SK-N-SH treated with all-trans-retinoic acid at 6 μM for 48 hours (cell line): ENCODE data around the gene COL12A1.

Experiments
- ATAC-seq: fragments of 200-7000 bp; cut with Tn5 transposase; 3 replicates; pipeline ENCODE4 v1.9.1; 2020; ENCODE audit warnings: mild to moderate bottlenecking, moderate library complexity
- ARNTL ChIP-seq: fragments of 450-650 bp; formaldehyde crosslinking; IDR thresholded peaks from 2 replicates; pipeline ENCODE4 v1.5.0; 2020; ENCODE audit warnings: low read depth, mild to moderate bottlenecking, moderate library complexity, borderline replicate concordance
- BACH2 ChIP-seq: fragments of 250-450 bp; sonication (Bioruptor Pico); IDR thresholded peaks from 2 replicates; pipeline ENCODE4 v1.9.0; 2021; ENCODE audit warnings: mild to moderate bottlenecking, borderline replicate concordance
- CSDC2 ChIP-seq: fragments of 250-450 bp; sonication (Bioruptor Pico); IDR thresholded peaks from 2 replicates; pipeline ENCODE4 v1.5.0; 2020; ENCODE audit warnings: mild to moderate bottlenecking, moderate library complexity
- CSRNP3 ChIP-seq: fragments of 250-450 bp; sonication (Bioruptor Pico); IDR thresholded peaks from 2 replicates; pipeline ENCODE4 v1.5.1; 2021; ENCODE audit warnings: mild to moderate bottlenecking, moderate library complexity
- ESRRG ChIP-seq: fragments of 250-450 bp; sonication (Bioruptor Pico); IDR thresholded peaks from 2 replicates; pipeline ENCODE4 v1.6.1; 2021; ENCODE audit warnings: mild to moderate bottlenecking
- GLIS3 ChIP-seq: fragments of 250-450 bp; sonication (Bioruptor Pico); IDR thresholded peaks from 2 replicates; pipeline ENCODE4 v1.5.0; 2020; ENCODE audit warnings: mild to moderate bottlenecking, moderate library complexity
- ISL1 ChIP-seq: fragments of 250-450 bp; sonication (Bioruptor Pico); IDR thresholded peaks from 2 replicates; pipeline ENCODE4 v2.1.2; 2022; ENCODE audit warnings: mild to moderate bottlenecking, moderate library complexity
- OSR1 ChIP-seq: fragments of 250-450 bp; sonication (Bioruptor Pico); IDR thresholded peaks from 2 replicates; pipeline ENCODE4 v1.8.0; 2022; ENCODE audit warnings: moderate library complexity, mild to moderate bottlenecking, inconsistent platforms
- PPARA ChIP-seq: fragments of 250-450 bp; sonication (Bioruptor Pico); IDR thresholded peaks from 2 replicates; pipeline ENCODE4 v1.5.0; 2020; ENCODE audit warnings: mild to moderate bottlenecking, borderline replicate concordance
- RARB ChIP-seq: fragments of 250-450 bp; sonication (Bioruptor Pico); IDR thresholded peaks from 2 replicates; pipeline ENCODE4 v1.8.0; 2021; ENCODE audit warnings: mild to moderate bottlenecking, moderate library complexity
- SNAI2 ChIP-seq: fragments of 250-450 bp; sonication (Bioruptor Pico); IDR thresholded peaks from 2 replicates; pipeline ENCODE4 v1.5.0; 2020; ENCODE audit warnings: mild to moderate bottlenecking, moderate library complexity
- TCF4 ChIP-seq: fragments of 250-450 bp; sonication (Bioruptor Pico); IDR thresholded peaks from 2 replicates; pipeline ENCODE4 v1.8.0; 2021; ENCODE audit warnings: mild to moderate bottlenecking, moderate library complexity, borderline replicate concordance
- TOX ChIP-seq: fragments of 250-450 bp; sonication (Bioruptor Pico); IDR thresholded peaks from 2 replicates; pipeline ENCODE4 v1.8.0; 2021; ENCODE audit warnings: mild to moderate bottlenecking, moderate library complexity, borderline replicate concordance
- TSHZ2 ChIP-seq: fragments of 250-450 bp; sonication (Bioruptor Pico); IDR thresholded peaks from 2 replicates; pipeline ENCODE4 v1.5.0; 2020; ENCODE audit warnings: mild to moderate bottlenecking, moderate library complexity
- ZC3H10 ChIP-seq: fragments of 250-450 bp; sonication (Bioruptor Pico); IDR thresholded peaks from 2 replicates; pipeline ENCODE4 v1.5.1; 2021; ENCODE audit warnings: mild to moderate bottlenecking, moderate library complexity
- ZFP30 ChIP-seq: fragments of 450-650 bp; formaldehyde crosslinking; IDR thresholded peaks from 2 replicates; pipeline ENCODE4 v1.5.0; 2022; ENCODE audit warnings: mild to moderate bottlenecking, moderate library complexity
- ZNF565 ChIP-seq: fragments of 450-650 bp; formaldehyde crosslinking; conservative IDR thresholded peaks from 2 replicates; pipeline ENCODE4 v1.5.0; 2020; ENCODE audit warnings: low read depth, mild to moderate bottlenecking, moderate library complexity
- ZNF70 ChIP-seq: fragments of 450-650 bp; formaldehyde crosslinking; IDR thresholded peaks from 2 replicates; pipeline ENCODE4 v1.5.0; 2020; ENCODE audit warnings: mild to moderate bottlenecking, moderate library complexity
- ZNF8 ChIP-seq: fragments of 450-650 bp; formaldehyde crosslinking; IDR thresholded peaks from 2 replicates; pipeline ENCODE4 v1.5.0; 2020; ENCODE audit warnings: mild to moderate bottlenecking, moderate library complexity
- TF ChIP-seq, protein P1 (sequence below): fragments of 250-450 bp; sonication (Bioruptor Pico); IDR thresholded peaks from 2 replicates; pipeline ENCODE4 v1.8.0; 2020; ENCODE audit warnings: mild to moderate bottlenecking, moderate library complexity, borderline replicate concordance

COL12A1 gene

DNA sequence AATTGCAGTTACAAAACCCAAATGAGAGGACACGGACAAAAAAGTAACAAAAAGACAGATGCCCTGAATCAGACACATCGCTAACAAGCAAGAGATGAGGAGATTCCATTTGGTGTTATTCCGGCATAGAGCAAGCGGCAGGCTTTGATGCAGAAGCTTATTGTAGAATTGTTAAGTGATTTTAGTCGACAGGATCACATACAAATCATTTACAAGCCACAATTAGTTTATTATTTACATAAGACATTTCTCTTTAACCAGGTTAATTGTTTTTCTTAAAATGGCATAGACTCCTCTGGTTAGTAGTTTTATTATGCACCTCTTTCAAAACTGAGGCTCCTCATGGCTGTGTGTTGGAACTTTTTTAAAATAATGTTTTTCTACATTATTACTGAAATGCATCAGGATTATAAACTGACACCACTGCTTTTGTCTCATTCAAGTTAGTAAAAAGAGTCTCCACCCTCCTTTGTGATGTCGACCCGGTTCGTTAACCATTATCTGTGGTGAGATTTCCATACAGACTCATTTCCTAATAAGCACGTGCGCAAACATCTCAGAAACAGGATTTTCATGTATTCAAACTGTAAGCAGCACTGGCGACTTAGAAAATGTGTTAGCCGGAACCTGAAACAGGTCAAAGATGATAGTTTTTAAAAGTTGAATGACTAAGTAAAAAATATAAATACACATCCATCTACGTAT, 119.8 kb downstream of the COL12A1 start (continued):
- no peak for TF ChIP-seq TSHZ2 (CRISPR knock-in tag)

DNA sequence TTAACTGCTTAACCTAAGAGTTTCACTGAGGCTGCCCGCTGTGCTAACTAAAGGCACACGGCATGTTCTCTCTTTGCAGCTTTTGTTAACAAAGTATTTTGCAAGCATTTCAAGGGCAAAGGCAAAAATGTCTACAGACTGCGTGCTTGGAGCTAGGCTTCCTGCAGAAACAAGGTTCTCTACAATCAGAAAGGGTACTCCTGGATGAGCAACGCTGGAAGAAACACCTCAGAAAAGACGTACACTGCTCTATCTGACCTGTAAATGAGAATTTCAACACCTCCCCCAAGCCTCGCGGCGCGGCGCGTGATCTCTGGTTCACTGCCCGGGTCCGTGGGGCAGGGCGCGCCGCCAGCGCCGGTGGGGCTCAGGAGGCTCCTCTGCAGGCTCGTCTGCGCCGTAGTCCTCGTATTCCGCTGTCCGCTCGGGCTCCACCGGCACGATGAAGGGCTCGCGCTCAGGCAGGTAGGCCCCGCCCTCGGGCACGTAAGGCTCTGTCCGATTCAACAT, 120.9 kb downstream of the COL12A1 start:
- peak; percentile 31; the same call in 1 of the 3 replicates for ATAC-seq
- TF ChIP-seq PPARA (CRISPR knock-in tag) (no peak), CSDC2 (CRISPR knock-in tag) (no peak), SNAI2 (CRISPR knock-in tag) (no peak), GLIS3 (CRISPR knock-in tag) (no peak), ZC3H10 (no peak), CSRNP3 (CRISPR knock-in tag) (no peak), OSR1 (CRISPR knock-in tag) (no peak), ZNF70 (CRISPR knock-in tag) (no peak), TOX (CRISPR knock-in tag) (no peak), ESRRG (CRISPR knock-in tag) (no peak), RARB (CRISPR knock-in tag) (no peak), TSHZ2 (CRISPR knock-in tag) (no peak), ISL1 (CRISPR knock-in tag) (no peak), ARNTL (CRISPR knock-in tag) (no peak)
- TF ChIP-seq, protein P1, sequence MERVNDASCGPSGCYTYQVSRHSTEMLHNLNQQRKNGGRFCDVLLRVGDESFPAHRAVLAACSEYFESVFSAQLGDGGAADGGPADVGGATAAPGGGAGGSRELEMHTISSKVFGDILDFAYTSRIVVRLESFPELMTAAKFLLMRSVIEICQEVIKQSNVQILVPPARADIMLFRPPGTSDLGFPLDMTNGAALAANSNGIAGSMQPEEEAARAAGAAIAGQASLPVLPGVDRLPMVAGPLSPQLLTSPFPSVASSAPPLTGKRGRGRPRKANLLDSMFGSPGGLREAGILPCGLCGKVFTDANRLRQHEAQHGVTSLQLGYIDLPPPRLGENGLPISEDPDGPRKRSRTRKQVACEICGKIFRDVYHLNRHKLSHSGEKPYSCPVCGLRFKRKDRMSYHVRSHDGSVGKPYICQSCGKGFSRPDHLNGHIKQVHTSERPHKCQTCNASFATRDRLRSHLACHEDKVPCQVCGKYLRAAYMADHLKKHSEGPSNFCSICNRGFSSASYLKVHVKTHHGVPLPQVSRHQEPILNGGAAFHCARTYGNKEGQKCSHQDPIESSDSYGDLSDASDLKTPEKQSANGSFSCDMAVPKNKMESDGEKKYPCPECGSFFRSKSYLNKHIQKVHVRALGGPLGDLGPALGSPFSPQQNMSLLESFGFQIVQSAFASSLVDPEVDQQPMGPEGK (CRISPR knock-in tag) = no peak

GRCh38 chr6:75084018-75084417, 121.8 kb downstream of the COL12A1 start:
- TF ChIP-seq TCF4 (CRISPR knock-in tag) (no peak), RARB (CRISPR knock-in tag) (no peak), TSHZ2 (CRISPR knock-in tag) (no peak), ZFP30 (CRISPR knock-in tag) (no peak), CSRNP3 (CRISPR knock-in tag) (no peak), ARNTL (CRISPR knock-in tag) (no peak), ESRRG (CRISPR knock-in tag) (no peak), BACH2 (no peak), OSR1 (CRISPR knock-in tag) (no peak), CSDC2 (CRISPR knock-in tag) (no peak), ZNF565 (CRISPR knock-in tag) (no peak), PPARA (CRISPR knock-in tag) (no peak), ZNF8 (CRISPR knock-in tag) (no peak)
- TF ChIP-seq, protein P1 (CRISPR knock-in tag) = no peak
- ATAC-seq = no peak
